Prostate gland (tissue), 2 donors: ENCODE results near the gene CCL23. TPM values are rescaled to one million over a fixed set of nuclear protein-coding genes. Genes with fewer than 3 reads are reported as not detected.

Experiments
- DNase-seq: peaks from one replicate; pipeline ENCODE4 v3.0.0-alpha.2; 2019; ENCODE audit warnings: low spot score
- H3K27ac ChIP-seq, 2 donors: fragments of 200-600 bp; sonication (generic); 2 replicates each; pipeline ENCODE4 v1.5.1; 2017 to 2019
- H3K27me3 ChIP-seq: fragments of 200-600 bp; sonication (generic); replicated peaks from 2 replicates; pipeline ENCODE4 v1.5.1; 2019; ENCODE audit not compliant: insufficient read depth
- H3K36me3 ChIP-seq, 2 donors: fragments of 200-600 bp; sonication (generic); 1 replicate in 1 of 2; 2 replicates in 1 of 2; pipeline versions ENCODE4 v1.5.1 to v1.8.1; 2017 to 2019
- H3K4me1 ChIP-seq: fragments of 200-600 bp; sonication (generic); replicated peaks from 2 replicates; pipeline ENCODE4 v1.5.1; 2019
- H3K4me3 ChIP-seq, 2 donors: fragments of 200-600 bp; sonication (generic); 2 replicates each; pipeline ENCODE4 v1.5.1; 2017 to 2019
- H3K9me3 ChIP-seq: fragments of 200-600 bp; sonication (generic); 2 replicates; pipeline ENCODE4 v1.5.1; 2017
- CTCF ChIP-seq, 4 experiments: fragments of 200-600 bp in 2 of 4; fragments of 450-650 bp in 2 of 4; sonication (generic) in 2 of 4; IDR thresholded peaks; 1 replicate in 3 of 4; 2 replicates in 1 of 4; pipeline ENCODE4 v1.5.1; 2016 to 2019; ENCODE audit warnings: antibody characterized with exemption in 4 of 4, mild to moderate bottlenecking in 2 of 4, moderate library complexity in 2 of 4
- POLR2A ChIP-seq: fragments of 450-650 bp; IDR thresholded peaks from one replicate; pipeline ENCODE4 v1.6.1; 2016; ENCODE audit warnings: antibody characterized with exemption, mild to moderate bottlenecking
- POLR2AphosphoS5 ChIP-seq: sonication (generic); formaldehyde crosslinking; IDR thresholded peaks from one replicate; pipeline ENCODE4 v1.6.1; 2017; ENCODE audit warnings: antibody characterized with exemption
- WGBS: methylation state at CpG from one replicate; pipeline ENCODE4 v1.1.5; 2018; 5-methylcytosine and 5-hydroxymethylcytosine counted together
- intact Hi-C: fragments of 100-400 bp; cut with DNase I; formaldehyde crosslinking; loops from one replicate; pipeline ENCODE4 v1.14.2; 2022
- total RNA-seq, 2 donors: library from RNA; depleted of rRNA; stranded (reverse); fragments of >200 nt; gene quantifications; one replicate each; pipeline ENCODE4 v1.1.0, GENCODE V29; 2016

Gene CCL23
- total RNA-seq, 2 donors from 2014 or later: 7.4 to 8.7 TPM

- 69% methylated on average over 2 of the region's 2 CpGs for WGBS
- Histone ChIP-seq H3K4me3 (no peak overlapping the region), H3K27ac (no peak overlapping the region), H3K36me3 (no peaks in the 10 kb centered on the region), H3K9me3 (no peaks in the 10 kb centered on the region), H3K27me3 (no peaks in the 10 kb centered on the region), H3K4me1 (no peaks in the 10 kb centered on the region)
- intact Hi-C loops: no loop called here
- TF ChIP-seq POLR2A: no peak
- no peak for DNase-seq
These were observed 6.6 kb downstream of the CCL23 start for GRCh38 chr17:36011201-36011600.

- H3K4me3 ChIP-seq: no peak overlapping the region
- no peaks in the 10 kb centered on the region for H3K27me3 ChIP-seq
- H3K27ac ChIP-seq: no peak overlapping the region
- no peak for DNase-seq
- TF ChIP-seq CTCF (IDR thresholded peaks at IDR 0.05): peak in 1 of 4 experiments; percentile 14
- no peak for TF ChIP-seq POLR2AphosphoS5
- no peak for TF ChIP-seq POLR2A
- 85% methylated on average over 14 of the region's 14 CpGs for WGBS
- no peaks in the 10 kb centered on the region for H3K4me1 ChIP-seq
- intact Hi-C loops: no loop called here
- H3K9me3 ChIP-seq: no peaks in the 10 kb centered on the region
- H3K36me3 ChIP-seq: no peaks in the 10 kb centered on the region
These were observed 8.6 kb downstream of the CCL23 start for GRCh38 chr17:36008998-36009665.

GRCh38 chr17:36004594-36005108, 13.1 kb downstream of the CCL23 start:
- intact Hi-C loops: no loop called here
- TF ChIP-seq POLR2AphosphoS5 (no peak), POLR2A (no peak), CTCF (IDR thresholded peaks at IDR 0.05) (no peak)
- no peaks in the 10 kb centered on the region for H3K9me3 ChIP-seq
- WGBS: 16% methylated on average over 4 of the region's 4 CpGs
- no peaks in the 10 kb centered on the region for H3K27me3 ChIP-seq
- no peaks in the 10 kb centered on the region for H3K4me1 ChIP-seq
- H3K27ac ChIP-seq: no peak overlapping the region
- no peak overlapping the region for H3K4me3 ChIP-seq
- no peaks in the 10 kb centered on the region for H3K36me3 ChIP-seq
- no peak for DNase-seq

- no peak for TF ChIP-seq CTCF (IDR thresholded peaks at IDR 0.05)
- no peak for TF ChIP-seq POLR2AphosphoS5
- no peak for TF ChIP-seq POLR2A
These were observed 15.1 kb downstream of the CCL23 start for GRCh38 chr17:36002631-36003030.

GRCh38 chr17:36001862-36002603, 15.7 kb downstream of the CCL23 start:
- no peak for DNase-seq
- Histone ChIP-seq H3K36me3 (no peaks in the 10 kb centered on the region), H3K4me1 (no peaks in the 10 kb centered on the region), H3K27ac (no peak overlapping the region), H3K4me3 (no peak overlapping the region), H3K9me3 (no peaks in the 10 kb centered on the region), H3K27me3 (no peaks in the 10 kb centered on the region)
- TF ChIP-seq CTCF (IDR thresholded peaks at IDR 0.05) (no peak), POLR2AphosphoS5 (no peak), POLR2A (no peak)
- 82% methylated on average over 6 of the region's 6 CpGs for WGBS
- intact Hi-C loops: no loop called here

More at GRCh38 chr17:36002631-36003030, 15.1 kb downstream of the CCL23 start:
- intact Hi-C loops: no loop called here
- no peak for DNase-seq
- Histone ChIP-seq H3K36me3 (no peaks in the 10 kb centered on the region), H3K27me3 (no peaks in the 10 kb centered on the region), H3K4me1 (no peaks in the 10 kb centered on the region), H3K4me3 (no peak overlapping the region), H3K9me3 (no peaks in the 10 kb centered on the region), H3K27ac (no peak overlapping the region)
- WGBS: 83% methylated on average over 7 of the region's 7 CpGs
